ENCODE measurements around the gene MTNR1A. TPM values are rescaled to one million over a fixed set of nuclear protein-coding genes. Genes with fewer than 3 reads are reported as not detected.

The MTNR1A gene
- total RNA-seq, 2 donors from 2014 or later, result 1.3 to 1.6 TPM

Small RNA genes lying within 50 kb of the gene (small RNA-seq; reads per million reads assigned to genes)
- gene RNU6-1055P, result not detected

Other genes with a start within 250 kb of the MTNR1A start
- gene FAT1, start 168.3 kb upstream of the MTNR1A start, total RNA-seq, result 10 to 100 TPM; 65.9 to 69.5 TPM